ENCODE measurements around the gene CDK11B. TPM values are rescaled to one million over a fixed set of nuclear protein-coding genes. Genes with fewer than 3 reads are reported as not detected.
"Not testable (repeated sequence)": the region's sequence is repeated elsewhere in the genome, so short reads cannot be mapped to it uniquely, and the experiment has no call there.

CDK11B gene
- total RNA-seq, 1 experiment from 2014 or later, result 38.6 TPM

DNA sequence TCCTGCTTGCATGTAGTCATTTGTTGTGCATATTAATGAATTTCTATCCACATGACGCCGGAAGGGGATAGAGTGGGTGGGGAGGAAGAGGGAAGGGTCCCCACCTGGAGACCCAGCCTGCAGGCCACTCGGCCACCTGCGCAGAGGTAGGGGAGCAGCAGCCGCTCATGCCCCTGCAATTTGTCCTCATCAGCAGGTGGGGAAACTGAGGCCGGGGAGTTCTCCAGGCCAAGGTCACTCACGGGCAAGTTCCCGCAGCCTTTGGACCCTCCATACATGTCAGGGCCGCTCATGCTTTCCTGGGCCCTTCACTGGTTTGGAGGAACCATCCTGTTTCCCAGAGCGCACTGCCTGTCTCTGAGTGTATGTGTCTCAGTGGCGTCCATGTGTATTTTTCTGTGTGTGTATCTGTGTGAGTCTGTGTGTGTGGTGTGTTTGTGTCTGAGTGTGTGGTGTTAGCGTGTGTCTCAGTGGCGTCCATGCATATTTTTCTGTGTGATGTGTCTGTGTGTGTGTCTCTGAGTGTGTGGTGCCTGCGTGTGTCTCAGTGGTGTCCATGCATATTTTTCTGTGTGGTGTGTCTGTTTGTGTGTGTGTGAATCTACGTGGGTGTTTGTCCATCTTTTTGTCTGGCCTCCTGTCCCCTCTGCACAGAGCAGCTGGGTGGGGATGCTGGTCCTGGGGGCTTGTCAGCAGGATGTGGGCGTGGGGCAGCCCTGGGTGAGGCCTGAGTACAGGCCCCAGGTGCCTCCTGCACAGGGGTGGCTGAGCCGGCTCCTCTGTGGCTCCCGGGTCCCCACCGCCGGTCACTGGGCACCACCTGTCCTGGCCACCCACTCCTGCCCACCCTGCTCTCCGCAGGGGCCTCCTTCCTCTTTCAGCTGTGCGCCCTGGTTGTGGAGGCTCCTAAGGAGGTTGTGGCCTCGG is 37.9 kb upstream of the CDK11B start:
- H3K9ac ChIP-seq (ENCODE audit: low read length); POLR2A ChIA-PET (ENCODE audit: unreplicated experiment); H3K9me3 ChIP-seq (ENCODE audit: low read length); H3K27ac ChIP-seq (ENCODE audit: low read length); H3F3A ChIP-seq (ENCODE audit: low read length, unreplicated experiment); H3K36me3 ChIP-seq (ENCODE audit: low read depth, low read length); H2AFZ ChIP-seq (ENCODE audit: low read length); H3K4me3 ChIP-seq (ENCODE audit: low read length); intact Hi-C loops (cut with micrococcal nuclease); CTCF ChIA-PET; H3K9me2 ChIP-seq (replicated peaks; ENCODE audit: low read length); H3K27me3 ChIP-seq (ENCODE audit: low read length); H3K4me2 ChIP-seq (ENCODE audit: low read length); BruUV-seq (replicated peaks); H3K4me1 ChIP-seq (ENCODE audit: insufficient read depth, low read length); DNase-seq; ATAC-seq; H4K20me1 ChIP-seq (ENCODE audit: low read length); H3K79me2 ChIP-seq (ENCODE audit: low read length): not testable (repeated sequence)

DNA sequence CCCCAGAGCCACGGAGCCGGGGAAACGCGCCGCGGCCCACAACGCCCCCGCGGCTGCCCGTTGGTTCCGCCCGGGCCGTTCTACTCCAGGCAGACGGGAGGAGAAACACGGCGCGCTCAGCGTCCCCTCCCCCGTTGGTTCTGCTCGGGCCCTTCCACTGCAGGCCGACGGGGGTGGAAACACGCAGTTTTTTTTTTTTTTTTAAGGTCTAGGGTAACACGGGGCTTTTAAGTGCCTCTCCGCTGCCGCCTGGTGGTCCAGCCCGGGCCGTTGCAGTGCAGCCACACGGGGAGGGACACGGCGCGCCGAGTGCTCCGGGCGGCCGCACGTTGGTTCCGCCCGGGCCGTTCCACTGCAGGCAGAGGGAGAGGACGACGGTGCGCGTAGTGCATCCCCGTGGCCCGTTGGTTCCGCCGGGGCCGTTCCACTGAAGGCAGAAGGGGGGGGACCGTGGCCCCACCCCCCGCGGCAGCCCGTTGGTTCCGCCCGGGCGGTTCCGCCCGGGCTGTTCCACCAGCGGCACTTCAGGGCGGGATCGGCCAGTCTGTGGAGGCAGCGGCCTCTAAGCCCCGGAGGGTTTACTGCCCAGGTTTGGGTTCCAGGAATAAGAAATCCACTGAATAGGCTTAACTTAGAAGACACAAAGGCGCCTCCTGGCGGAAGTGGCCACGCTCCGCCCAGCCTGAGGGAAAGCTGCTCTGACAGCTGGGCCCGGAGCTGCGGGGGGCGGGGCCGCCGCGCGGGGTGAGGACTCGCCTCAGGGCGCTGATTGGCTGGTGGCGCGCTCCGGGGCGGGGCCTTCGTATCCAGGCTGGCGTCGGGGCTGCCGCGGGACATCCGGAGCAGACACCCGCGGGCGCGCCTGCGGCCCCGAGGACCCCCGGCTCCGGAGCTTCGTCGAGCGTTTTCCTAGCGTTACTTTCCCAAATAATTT is 34.2 kb upstream of the CDK11B start, which contains the start of gene SLC35E2B:
Gene SLC35E2B, minus strand, starts transcription at position 82 of the 934 bp plus-strand sequence. CDS start 16,096 bp downstream, outside the sequence.
- intact Hi-C loops (cut with micrococcal nuclease); CTCF ChIA-PET; H3K27me3 ChIP-seq (ENCODE audit: low read length); H2AFZ ChIP-seq (ENCODE audit: low read length); H3K9me2 ChIP-seq (replicated peaks; ENCODE audit: low read length); BruUV-seq (replicated peaks); H4K20me1 ChIP-seq (ENCODE audit: low read length); H3K4me1 ChIP-seq (ENCODE audit: insufficient read depth, low read length); POLR2A ChIA-PET (ENCODE audit: unreplicated experiment); H3F3A ChIP-seq (ENCODE audit: low read length, unreplicated experiment); H3K79me2 ChIP-seq (ENCODE audit: low read length); H3K9me3 ChIP-seq (ENCODE audit: low read length); H3K36me3 ChIP-seq (ENCODE audit: low read depth, low read length): not testable (repeated sequence)
- peak; percentile 80 for DNase-seq
- peak within 1 kb of the TSS; percentile 70 for H3K4me2 ChIP-seq (ENCODE audit: low read length)
- H3K4me3 ChIP-seq (ENCODE audit: low read length), result peak within 1 kb of the TSS; percentile 64
- peak within 1 kb of the TSS; percentile 83 for H3K9ac ChIP-seq (ENCODE audit: low read length)
- peak; percentile 81 for ATAC-seq
- H3K27ac ChIP-seq (ENCODE audit: low read length), result peak within 1 kb of the TSS; percentile 85

DNA sequence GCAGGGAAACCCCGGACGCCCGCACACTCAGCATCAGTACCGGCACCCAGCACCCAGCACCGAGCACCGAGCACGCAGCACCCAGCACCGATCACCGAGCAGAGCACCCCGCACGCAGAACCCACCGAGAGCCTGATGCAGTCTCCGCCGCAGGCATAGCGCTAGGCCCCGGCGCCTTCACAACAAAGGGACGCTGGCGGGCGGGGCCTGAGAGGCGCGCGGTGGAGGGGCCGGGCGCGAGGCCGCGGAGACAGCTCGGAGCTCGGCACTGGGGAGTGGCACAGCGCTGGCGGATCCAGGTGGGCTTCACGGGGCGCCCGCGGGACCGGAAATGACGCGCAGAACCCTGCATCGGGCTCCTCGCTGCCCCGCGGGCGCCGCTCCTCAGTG is 33.5 kb upstream of the CDK11B start:
- intact Hi-C loops (cut with micrococcal nuclease); CTCF ChIA-PET; BruUV-seq (replicated peaks); POLR2A ChIA-PET (ENCODE audit: unreplicated experiment); H3K36me3 ChIP-seq (ENCODE audit: low read depth, low read length); H3K9me3 ChIP-seq (ENCODE audit: low read length); H3K4me1 ChIP-seq (ENCODE audit: insufficient read depth, low read length); H3K27me3 ChIP-seq (ENCODE audit: low read length); H3K79me2 ChIP-seq (ENCODE audit: low read length); H3K9me2 ChIP-seq (replicated peaks; ENCODE audit: low read length); H4K20me1 ChIP-seq (ENCODE audit: low read length); H2AFZ ChIP-seq (ENCODE audit: low read length); H3F3A ChIP-seq (ENCODE audit: low read length, unreplicated experiment): not testable (repeated sequence)
- DNase-seq, result peak; percentile 60
- Histone ChIP-seq H3K9ac (ENCODE audit: low read length) (peak overlapping the region; percentile 83), H3K27ac (ENCODE audit: low read length) (peak overlapping the region; percentile 85), H3K4me2 (ENCODE audit: low read length) (peak overlapping the region; percentile 70; the same call in 1 of the 2 replicates), H3K4me3 (ENCODE audit: low read length) (peak overlapping the region; percentile 64)
- peak; percentile 75 for ATAC-seq

DNA sequence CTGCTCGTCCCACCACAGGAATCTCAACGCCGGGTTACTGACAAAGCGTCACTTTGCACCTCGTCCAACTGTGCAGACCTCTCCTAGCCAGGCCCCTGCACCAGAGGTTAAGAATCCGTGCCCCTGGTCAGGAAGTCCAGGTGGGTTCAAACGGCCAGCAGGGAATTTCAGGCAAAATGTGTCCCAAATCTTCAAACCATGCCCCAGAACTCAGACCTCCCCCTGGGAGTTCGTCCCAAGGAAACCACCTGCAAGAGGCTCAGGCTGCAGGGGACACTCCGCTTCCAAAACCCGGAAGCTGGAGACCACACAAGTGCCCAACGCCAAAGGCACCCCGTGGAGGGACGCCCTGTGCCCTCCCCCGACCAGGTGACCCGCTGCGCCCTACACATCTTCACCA is 32.6 kb upstream of the CDK11B start:
- DNase-seq; H3K9me2 ChIP-seq (replicated peaks; ENCODE audit: low read length); CTCF ChIA-PET; H3K27me3 ChIP-seq (ENCODE audit: low read length); H3F3A ChIP-seq (ENCODE audit: low read length, unreplicated experiment); BruUV-seq (replicated peaks); ATAC-seq; POLR2A ChIA-PET (ENCODE audit: unreplicated experiment); intact Hi-C loops (cut with micrococcal nuclease); H3K36me3 ChIP-seq (ENCODE audit: low read depth, low read length); H4K20me1 ChIP-seq (ENCODE audit: low read length); H3K4me1 ChIP-seq (ENCODE audit: insufficient read depth, low read length); H3K27ac ChIP-seq (ENCODE audit: low read length); H2AFZ ChIP-seq (ENCODE audit: low read length); H3K9ac ChIP-seq (ENCODE audit: low read length); H3K9me3 ChIP-seq (ENCODE audit: low read length): not testable (repeated sequence)
- Histone ChIP-seq H3K4me2 (ENCODE audit: low read length) (peak overlapping the region; percentile 63; the same call in 1 of the 2 replicates), H3K4me3 (ENCODE audit: low read length) (peak overlapping the region; percentile 53; the same call in 1 of the 2 replicates), H3K79me2 (ENCODE audit: low read length) (peaks cover 13% of the 10 kb centered on the region)

DNA sequence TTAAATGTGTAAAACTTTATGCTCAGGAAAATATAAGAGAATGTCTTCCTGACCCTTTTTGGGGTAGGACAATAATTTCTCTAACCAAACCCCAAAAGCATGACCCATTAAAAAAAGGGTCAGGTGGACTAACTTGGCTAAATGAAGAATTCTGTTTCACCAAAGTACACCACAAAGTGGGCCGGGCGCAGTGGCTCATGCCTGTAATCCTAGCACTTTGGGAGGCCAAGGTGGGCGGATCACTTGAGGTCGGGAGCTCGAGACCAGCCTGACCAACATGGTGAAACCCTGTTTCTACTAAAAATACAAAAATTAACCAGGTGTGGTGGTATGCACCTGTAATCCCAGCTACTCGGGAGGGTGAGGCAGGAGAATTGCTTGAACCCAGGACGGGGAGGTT is 30.7 kb upstream of the CDK11B start:
- CTCF ChIA-PET; H3K36me3 ChIP-seq (ENCODE audit: low read depth, low read length); H3K27me3 ChIP-seq (ENCODE audit: low read length); H4K20me1 ChIP-seq (ENCODE audit: low read length); H3K9ac ChIP-seq (ENCODE audit: low read length); H3K9me2 ChIP-seq (replicated peaks; ENCODE audit: low read length); BruUV-seq (replicated peaks); H3K4me2 ChIP-seq (ENCODE audit: low read length); H3F3A ChIP-seq (ENCODE audit: low read length, unreplicated experiment); POLR2A ChIA-PET (ENCODE audit: unreplicated experiment); H3K27ac ChIP-seq (ENCODE audit: low read length); H3K9me3 ChIP-seq (ENCODE audit: low read length); H3K4me1 ChIP-seq (ENCODE audit: insufficient read depth, low read length); H3K4me3 ChIP-seq (ENCODE audit: low read length); H2AFZ ChIP-seq (ENCODE audit: low read length); ATAC-seq; DNase-seq: not testable (repeated sequence)
- H3K79me2 ChIP-seq (ENCODE audit: low read length), result peaks cover 23% of the 10 kb centered on the region
- intact Hi-C loops (cut with micrococcal nuclease), result loop anchor here (10.0 kb wide), 1 partner anchor 215 kb away; no protein-coding TSS in a partner anchor

Measured in PC-3 (cell line).